Measurements from ENCODE around the gene STRAP.

GRCh38 chr12:15933751-15934150 is 51.6 kb downstream of the STRAP start:
- TF ChIP-seq CTCF (conservative IDR thresholded peaks at IDR 0.05; ENCODE audit: low read depth in 2 of 2) (no peak), EZH2 (IDR thresholded peaks at IDR 0.05; ENCODE audit: low read depth, unreplicated experiment) (no peak), CREB1 (CRISPR knock-in tag; IDR thresholded peaks at IDR 0.05; ENCODE audit: low read depth) (no peak), POLR2AphosphoS5 (IDR thresholded peaks at IDR 0.05; ENCODE audit: low read depth) (no peak), NANOG (IDR thresholded peaks at IDR 0.05; ENCODE audit: borderline replicate concordance) (no peak), REST (IDR thresholded peaks at IDR 0.05; ENCODE audit: unreplicated experiment) (no peak), EZH2phosphoT487 (IDR thresholded peaks at IDR 0.05; ENCODE audit: unreplicated experiment) (no peak), ETS1 (IDR thresholded peaks at IDR 0.05) (no peak), JUNB (IDR thresholded peaks at IDR 0.05; ENCODE audit: unreplicated experiment) (no peak), ZNF114 (CRISPR knock-in tag; IDR thresholded peaks at IDR 0.05) (no peak), ZNF331 (CRISPR knock-in tag; IDR thresholded peaks at IDR 0.05; ENCODE audit: low read depth) (no peak)
